Stimulated activated naive B cell treated with anti-CD40 and anti-IgM and Interleukin-4, amounts not matched to agents 10 μg/mL and 1 μg/mL and 100 μg/mL, for 72 hours (primary cell): Measurements from ENCODE around the gene PPP1R2.

Experiments used
- ATAC-seq, 2 donors: fragments of 150-1000 bp; cut with Tn5 transposase; replicated peaks; 2 replicates each; pipeline ENCODE4 v1.10.0; 2021; ENCODE audit warnings: moderate library complexity in 1 of 2
- DNase-seq: peaks from one replicate; pipeline ENCODE4 v3.0.0; 2021
- H3K27ac Mint-ChIP-seq: one replicate; pipeline ENCODE4 v1.8.0; 2022; ENCODE audit warnings: mild to moderate bottlenecking, mixed read lengths
- H3K27me3 Mint-ChIP-seq, 2 donors: one replicate each; pipeline ENCODE4 v1.8.0; 2022; ENCODE audit warnings: mixed read lengths in 2 of 2
- H3K36me3 Mint-ChIP-seq, 2 donors: one replicate each; pipeline ENCODE4 v1.8.0; 2022; ENCODE audit warnings: mixed read lengths in 2 of 2, mild to moderate bottlenecking in 1 of 2
- H3K4me1 Mint-ChIP-seq, 2 donors: one replicate each; pipeline ENCODE4 v1.8.0; 2022; ENCODE audit warnings: mixed read lengths in 2 of 2, mild to moderate bottlenecking in 1 of 2
- H3K4me3 Mint-ChIP-seq, 2 donors: one replicate each; pipeline ENCODE4 v1.8.0; 2022; ENCODE audit warnings: mild to moderate bottlenecking in 2 of 2, mixed read lengths in 2 of 2, moderate library complexity in 1 of 2
- H3K9me3 Mint-ChIP-seq, 2 donors: one replicate each; pipeline ENCODE4 v1.8.0; 2022; ENCODE audit warnings: mixed read lengths in 2 of 2, mild to moderate bottlenecking in 1 of 2

Gene PPP1R2

DNA sequence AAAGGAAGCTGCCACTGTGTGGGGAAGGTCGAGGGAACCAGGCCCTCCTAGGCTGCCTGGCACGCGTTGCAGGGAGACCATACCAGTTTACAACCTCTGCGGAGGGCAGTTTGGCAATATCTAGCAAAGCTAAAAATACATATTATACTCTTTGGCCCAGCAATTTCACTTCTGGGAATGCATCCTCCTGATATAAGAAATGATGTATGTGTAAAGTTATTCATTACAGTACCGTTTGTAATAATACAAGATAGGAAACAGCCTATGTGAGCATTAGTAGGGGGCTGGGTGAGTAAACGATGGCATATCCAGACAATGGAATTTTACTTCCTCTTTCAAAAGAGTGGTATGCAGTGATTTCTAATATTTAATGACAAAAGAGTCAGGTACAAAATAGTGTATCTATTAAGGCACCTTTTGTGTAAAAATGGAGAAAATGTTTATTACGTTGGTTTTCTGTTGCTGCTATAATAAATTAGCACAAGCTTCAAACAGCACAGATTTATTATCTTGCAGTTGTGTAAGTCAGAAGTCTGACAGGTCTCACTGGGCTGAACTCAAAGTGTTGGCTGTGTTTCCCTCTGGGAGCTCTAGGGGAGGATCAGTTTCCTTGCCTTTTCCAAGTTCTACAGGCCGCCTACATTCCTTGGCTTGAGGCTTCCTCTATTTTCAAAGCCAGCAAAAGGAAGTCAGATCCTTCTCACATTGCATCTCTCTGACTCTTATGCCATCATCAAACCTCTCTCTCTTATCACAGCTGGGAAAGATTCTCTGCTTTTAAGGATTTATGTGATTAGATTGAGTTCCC is 31.6 kb upstream of the PPP1R2 start:
- Mint-ChIP-seq H3K27me3 (no peaks in the 10 kb centered on the region), H3K27ac (no peak overlapping the region), H3K36me3 (no peaks in the 10 kb centered on the region), H3K9me3 (no peaks in the 10 kb centered on the region), H3K4me1 (peaks cover 17 to 18% of the 10 kb centered on the region in 2 donors), H3K4me3 (no peak overlapping the region)
- DNase-seq (no peak), ATAC-seq (no peak)

DNA sequence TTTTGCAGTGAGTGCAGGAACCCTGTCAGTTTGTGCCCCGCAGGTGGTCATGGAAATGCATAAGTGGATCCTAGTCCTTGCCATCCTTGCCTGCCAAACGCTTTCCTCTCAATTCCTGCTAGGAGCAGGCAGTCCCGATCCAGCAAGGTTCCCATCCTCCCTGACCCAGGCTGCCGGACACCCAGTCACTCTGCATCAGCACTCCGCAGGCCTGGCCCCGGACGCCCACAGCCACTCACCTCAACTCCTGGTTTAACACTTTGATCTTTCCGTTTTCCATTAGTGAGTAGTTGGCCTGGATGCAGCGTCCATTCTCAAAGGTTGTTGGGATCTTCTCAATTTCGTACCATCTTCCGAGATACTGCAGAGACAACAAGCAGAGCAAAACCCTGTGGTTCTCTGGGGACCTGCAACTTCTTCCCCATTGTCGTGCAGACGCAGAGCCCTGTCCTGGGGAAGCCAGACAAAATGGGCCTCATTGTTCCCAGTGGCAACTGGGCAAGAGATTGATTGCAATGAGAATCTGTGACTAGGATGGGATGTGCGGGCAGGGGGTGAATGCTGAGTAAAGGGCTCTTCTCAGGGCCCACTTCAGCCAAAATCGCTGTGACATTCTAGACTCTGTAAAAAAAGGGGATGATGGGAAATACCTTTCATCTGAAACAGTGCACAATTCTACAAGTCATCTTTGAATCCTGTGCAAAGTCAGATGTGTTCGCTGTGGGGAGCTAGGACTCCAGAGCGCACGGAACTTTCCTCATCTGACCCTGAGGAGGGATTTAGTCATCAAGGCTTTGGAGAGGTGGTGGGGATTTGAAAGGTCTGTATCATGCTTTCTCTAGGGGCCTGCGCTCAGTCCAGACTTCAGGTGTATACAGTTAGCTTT is 30.7 kb upstream of the PPP1R2 start:
- ATAC-seq (no peak), DNase-seq (no peak)
- H3K27me3 Mint-ChIP-seq, result no peaks in the 10 kb centered on the region
- H3K36me3 Mint-ChIP-seq, result no peaks in the 10 kb centered on the region
- peaks cover 16 to 22% of the 10 kb centered on the region in 2 donors for H3K4me1 Mint-ChIP-seq
- H3K9me3 Mint-ChIP-seq, result no peaks in the 10 kb centered on the region
- no peak overlapping the region for H3K4me3 Mint-ChIP-seq
- H3K27ac Mint-ChIP-seq, result no peak overlapping the region

DNA sequence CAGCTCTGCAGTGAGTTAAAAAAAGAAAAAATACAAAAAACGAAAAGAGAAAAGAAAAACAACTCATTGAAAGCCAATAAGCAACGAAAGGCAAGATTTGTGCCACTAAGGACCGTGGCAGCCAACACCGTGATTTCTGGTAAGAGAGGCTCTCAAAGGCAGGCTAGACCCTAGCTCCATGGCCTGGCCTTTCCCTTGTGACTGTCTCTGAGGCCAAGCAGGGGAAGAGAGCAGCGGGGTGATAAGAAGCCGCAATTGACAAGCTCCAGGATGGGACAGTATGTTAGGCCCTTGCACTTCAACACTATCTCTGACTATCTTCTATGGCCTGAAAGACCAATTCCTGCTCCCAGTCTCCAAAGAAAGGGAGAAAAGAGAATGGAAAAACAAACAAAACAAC is 28.2 kb upstream of the PPP1R2 start:
- Mint-ChIP-seq H3K27me3 (peaks cover 5 to 6% of the 10 kb centered on the region in 2 donors), H3K36me3 (no peaks in the 10 kb centered on the region), H3K27ac (no peak overlapping the region), H3K9me3 (no peaks in the 10 kb centered on the region), H3K4me1 (peaks cover 13 to 24% of the 10 kb centered on the region in 2 donors), H3K4me3 (no peak overlapping the region)
- ATAC-seq, result no peak
- no peak for DNase-seq

GRCh38 chr3:195570912-195571311 is 27.8 kb upstream of the PPP1R2 start:
- Mint-ChIP-seq H3K4me1 (peaks cover 13 to 26% of the 10 kb centered on the region in 2 donors), H3K4me3 (no peak overlapping the region), H3K27ac (no peak overlapping the region), H3K36me3 (no peaks in the 10 kb centered on the region), H3K27me3 (peaks cover 6 to 8% of the 10 kb centered on the region in 2 donors), H3K9me3 (no peaks in the 10 kb centered on the region)
- ATAC-seq (no peak), DNase-seq (no peak)

GRCh38 chr3:195570344-195570743 is 27.2 kb upstream of the PPP1R2 start:
- Mint-ChIP-seq H3K4me3 (no peak overlapping the region), H3K9me3 (no peaks in the 10 kb centered on the region), H3K27me3 (peaks cover 6 to 8% of the 10 kb centered on the region in 2 donors), H3K36me3 (no peaks in the 10 kb centered on the region), H3K27ac (no peak overlapping the region), H3K4me1 (peaks cover 13 to 26% of the 10 kb centered on the region in 2 donors)
- ATAC-seq (peak in 1 of 2 donors; percentile 34), DNase-seq (no peak)

DNA sequence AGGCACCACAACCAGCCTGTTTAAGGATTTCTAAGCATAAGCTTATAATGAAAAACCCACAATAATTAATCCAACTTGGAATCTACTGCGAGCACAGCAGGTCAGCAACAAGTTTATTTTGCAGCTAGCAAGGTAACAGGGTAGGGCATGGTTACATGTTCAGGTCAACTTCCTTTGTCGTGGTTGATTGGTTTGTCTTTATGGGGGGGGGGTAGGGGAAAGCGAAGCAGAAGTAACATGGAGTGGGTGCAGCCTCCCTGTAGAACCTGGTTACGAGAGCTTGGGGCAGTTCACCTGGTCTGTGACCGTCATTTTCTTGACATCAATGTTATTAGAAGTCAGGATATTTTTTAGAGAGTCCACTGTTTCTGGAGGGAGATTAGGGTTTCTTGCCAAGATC is 25.5 kb upstream of the PPP1R2 start:
- Mint-ChIP-seq H3K4me3 (no peak overlapping the region), H3K4me1 (peaks cover 13 to 26% of the 10 kb centered on the region in 2 donors), H3K27me3 (peaks cover 6 to 8% of the 10 kb centered on the region in 2 donors), H3K27ac (no peak overlapping the region), H3K36me3 (no peaks in the 10 kb centered on the region), H3K9me3 (no peaks in the 10 kb centered on the region)
- ATAC-seq, result no peak
- DNase-seq, result no peak

- Mint-ChIP-seq H3K36me3 (no peaks in the 10 kb centered on the region), H3K27me3 (peaks cover 6 to 8% of the 10 kb centered on the region in 2 donors), H3K4me3 (no peak overlapping the region), H3K9me3 (no peaks in the 10 kb centered on the region), H3K27ac (no peak overlapping the region), H3K4me1 (peaks cover 13 to 26% of the 10 kb centered on the region in 2 donors)
- ATAC-seq (no peak), DNase-seq (no peak)
These were observed 23.7 kb upstream of the PPP1R2 start for GRCh38 chr3:195566797-195567196.

DNA sequence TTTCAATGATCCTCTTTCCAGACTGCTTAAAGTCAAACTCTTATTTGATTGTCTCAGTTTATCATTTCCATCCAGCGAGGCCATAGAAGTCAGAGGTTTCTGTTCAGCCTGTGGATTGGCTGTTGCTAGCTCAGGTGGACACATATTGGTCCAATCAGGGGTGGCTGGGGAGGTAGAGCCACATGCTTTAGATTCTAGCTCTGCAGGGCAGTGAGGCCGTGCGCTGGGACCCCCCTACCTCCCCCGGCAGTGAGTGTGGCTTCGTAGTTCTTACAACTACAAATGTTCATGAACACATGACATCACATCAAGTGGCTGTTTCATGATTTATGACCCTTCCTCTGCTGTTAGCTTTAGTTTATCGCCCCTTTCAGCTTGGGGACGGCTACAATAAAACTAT is 22.6 kb upstream of the PPP1R2 start:
- Mint-ChIP-seq H3K9me3 (no peaks in the 10 kb centered on the region), H3K36me3 (no peaks in the 10 kb centered on the region), H3K27ac (no peak overlapping the region), H3K4me3 (no peak overlapping the region), H3K4me1 (peaks cover 12 to 25% of the 10 kb centered on the region in 2 donors), H3K27me3 (peaks cover 6 to 8% of the 10 kb centered on the region in 2 donors)
- ATAC-seq (no peak), DNase-seq (no peak)

GRCh38 chr3:195563317-195563716 is 20.2 kb upstream of the PPP1R2 start:
- Mint-ChIP-seq H3K4me3 (no peak overlapping the region), H3K27ac (no peak overlapping the region), H3K9me3 (no peaks in the 10 kb centered on the region), H3K4me1 (peaks cover 0 to 12% of the 10 kb centered on the region in 2 donors), H3K36me3 (no peaks in the 10 kb centered on the region), H3K27me3 (peaks cover 6 to 8% of the 10 kb centered on the region in 2 donors)
- DNase-seq (no peak), ATAC-seq (no peak)

GRCh38 chr3:195559723-195560409 is 16.7 kb upstream of the PPP1R2 start:
- DNase-seq (no peak), ATAC-seq (no peak)
- Mint-ChIP-seq H3K36me3 (no peaks in the 10 kb centered on the region), H3K9me3 (no peaks in the 10 kb centered on the region), H3K4me3 (no peak overlapping the region), H3K4me1 (peaks cover 0 to 9% of the 10 kb centered on the region in 2 donors), H3K27ac (no peak overlapping the region), H3K27me3 (no peaks in the 10 kb centered on the region)

- Mint-ChIP-seq H3K27ac (no peak overlapping the region), H3K4me3 (no peak overlapping the region), H3K36me3 (no peaks in the 10 kb centered on the region), H3K9me3 (no peaks in the 10 kb centered on the region), H3K4me1 (peaks cover 0 to 9% of the 10 kb centered on the region in 2 donors), H3K27me3 (no peaks in the 10 kb centered on the region)
- DNase-seq (no peak), ATAC-seq (peak; percentile 62 to 70)
These were observed 15.5 kb upstream of the PPP1R2 start for GRCh38 chr3:195558602-195559001.

DNA sequence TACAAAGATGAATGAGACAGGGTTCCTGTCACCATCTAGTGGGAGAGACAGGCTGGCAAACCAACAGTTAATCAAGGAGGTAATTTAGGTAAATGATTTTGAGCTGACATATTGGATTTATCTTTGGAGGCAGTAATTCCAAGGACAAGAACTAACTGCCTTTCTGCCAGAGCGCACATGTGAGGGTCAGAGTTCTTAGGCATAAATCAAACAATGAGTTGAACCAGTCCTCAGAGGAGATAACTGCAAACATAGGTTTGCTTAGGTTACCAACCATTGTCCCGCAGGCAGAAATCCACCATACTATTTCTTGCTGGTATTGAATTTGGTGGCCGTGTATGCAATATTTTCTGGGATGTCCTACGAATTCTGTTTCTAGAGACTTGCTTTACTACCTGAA is 14.2 kb upstream of the PPP1R2 start:
- Mint-ChIP-seq H3K27ac (no peak overlapping the region), H3K4me3 (no peak overlapping the region), H3K36me3 (no peaks in the 10 kb centered on the region), H3K9me3 (no peaks in the 10 kb centered on the region), H3K27me3 (no peaks in the 10 kb centered on the region), H3K4me1 (peaks cover 0 to 9% of the 10 kb centered on the region in 2 donors)
- DNase-seq (no peak), ATAC-seq (no peak)

- DNase-seq (no peak), ATAC-seq (peak; percentile 46 to 55)
- Mint-ChIP-seq H3K27me3 (no peaks in the 10 kb centered on the region), H3K4me3 (no peak overlapping the region), H3K27ac (no peak overlapping the region), H3K9me3 (no peaks in the 10 kb centered on the region), H3K36me3 (no peaks in the 10 kb centered on the region), H3K4me1 (peaks cover 4 to 12% of the 10 kb centered on the region in 2 donors)
These were observed 13.3 kb upstream of the PPP1R2 start for GRCh38 chr3:195556390-195556789.

GRCh38 chr3:195555110-195555509 is 12.0 kb upstream of the PPP1R2 start:
- DNase-seq, result no peak
- H3K27ac Mint-ChIP-seq, result no peak overlapping the region
- H3K9me3 Mint-ChIP-seq, result no peaks in the 10 kb centered on the region
- no peak overlapping the region for H3K4me3 Mint-ChIP-seq
- no peaks in the 10 kb centered on the region for H3K36me3 Mint-ChIP-seq
- H3K4me1 Mint-ChIP-seq, result peaks cover 8 to 24% of the 10 kb centered on the region in 2 donors
- no peak for ATAC-seq
- no peaks in the 10 kb centered on the region for H3K27me3 Mint-ChIP-seq
